HG03097 (cell line): ENCODE data around the gene TLR8.
"Not testable (repeated sequence)": the region's sequence is repeated elsewhere in the genome, so short reads cannot be mapped to it uniquely, and the experiment has no call there.

Experiments used
- ATAC-seq: cut with Tn5 transposase; IDR thresholded peaks from one replicate; pipeline ENCODE4 v1.9.1; 2021; ENCODE audit not compliant: unreplicated experiment, low FRiP score

The TLR8 gene

DNA sequence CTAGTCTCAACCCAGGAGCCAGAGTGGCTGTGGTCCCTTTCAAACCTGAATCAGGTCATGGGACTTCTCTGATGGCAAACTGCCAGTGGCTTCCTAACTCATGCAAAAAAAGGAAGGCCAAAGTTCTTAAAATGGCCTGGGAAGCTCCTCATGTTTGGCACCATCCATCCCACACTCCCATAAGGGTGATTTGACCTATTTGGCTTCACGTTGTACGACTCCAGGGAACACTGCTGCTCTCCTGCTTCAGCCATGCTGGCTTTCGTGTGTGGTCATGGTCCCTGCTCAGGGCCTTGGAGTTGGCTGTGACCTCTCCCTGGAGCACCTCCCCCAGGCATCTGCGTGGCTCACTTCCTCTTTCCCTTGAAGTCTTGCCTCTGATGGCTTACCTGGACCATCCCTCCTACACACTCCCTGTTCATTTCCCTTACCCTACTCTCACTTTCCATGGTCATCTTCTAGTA lies 55.7 kb downstream of the TLR8 start:
- no peak for ATAC-seq

DNA sequence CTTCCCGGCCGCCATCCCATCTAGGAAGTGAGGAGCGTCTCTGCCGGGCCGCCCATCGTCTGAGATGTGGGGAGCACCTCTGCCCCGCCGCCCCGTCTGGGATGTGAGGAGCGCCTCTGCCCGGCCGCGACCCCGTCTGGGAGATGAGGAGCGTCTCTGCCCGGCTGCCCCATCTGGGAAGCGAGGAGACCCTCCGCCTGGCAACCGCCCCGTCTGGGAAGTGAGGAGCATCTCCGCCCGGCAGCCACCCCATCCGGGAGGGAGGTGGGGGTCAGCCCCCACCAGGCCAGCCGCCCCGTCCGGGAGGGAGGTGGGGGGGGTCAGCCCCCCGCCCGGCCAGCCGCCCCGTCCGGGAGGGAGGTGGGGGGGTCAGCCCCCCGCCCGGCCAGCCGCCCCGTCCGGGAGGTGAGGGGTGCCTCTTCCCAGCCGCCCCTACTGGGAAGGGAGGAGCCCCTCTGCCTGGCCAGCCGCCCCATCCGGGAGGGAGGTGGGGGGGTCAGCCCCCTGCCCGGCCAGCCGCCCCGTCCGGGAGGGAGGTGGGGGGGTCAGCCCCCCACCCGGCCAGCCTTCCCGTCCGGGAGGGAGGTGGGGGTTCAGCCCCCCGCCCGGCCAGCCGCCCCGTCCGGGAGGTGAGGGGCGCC lies 56.9 kb downstream of the TLR8 start:
- not testable (repeated sequence) for ATAC-seq

DNA sequence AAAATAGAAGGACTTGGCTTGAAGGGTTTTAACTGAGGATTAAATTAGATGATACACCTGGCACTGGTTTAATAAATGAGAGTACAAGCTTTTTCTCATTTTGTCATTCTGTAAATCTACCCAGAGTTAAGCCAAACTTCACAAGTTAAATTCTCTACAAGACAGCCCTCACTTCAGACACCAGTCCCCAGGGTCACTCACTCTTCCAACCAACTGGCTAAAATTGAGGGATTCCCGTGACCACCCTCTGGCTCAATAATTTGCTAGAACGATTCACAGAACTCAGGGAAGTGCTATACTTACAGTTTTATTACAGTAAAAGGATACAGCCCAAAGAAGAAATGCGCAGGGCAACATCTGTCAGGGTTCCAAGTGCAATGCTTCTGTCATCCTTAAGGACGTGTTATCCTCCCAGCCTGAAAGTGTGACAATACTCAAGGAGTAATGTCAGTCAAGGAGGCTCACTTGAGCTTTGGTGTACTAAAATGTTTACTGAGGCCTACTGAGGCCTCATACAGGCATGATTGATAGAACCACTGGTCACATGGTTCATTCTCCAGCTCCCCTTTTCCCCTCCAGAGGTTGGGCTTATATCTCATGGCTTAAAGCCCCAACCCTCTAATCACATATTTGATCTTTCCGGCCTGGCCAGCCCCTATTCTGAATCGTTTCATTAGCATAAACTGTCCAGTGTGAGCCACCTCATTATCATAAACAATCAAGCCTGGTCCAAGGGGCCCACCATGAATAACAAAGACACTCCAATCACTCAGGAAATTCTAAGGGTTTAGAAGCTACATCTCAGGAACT lies 58.9 kb downstream of the TLR8 start:
- no peak for ATAC-seq

DNA sequence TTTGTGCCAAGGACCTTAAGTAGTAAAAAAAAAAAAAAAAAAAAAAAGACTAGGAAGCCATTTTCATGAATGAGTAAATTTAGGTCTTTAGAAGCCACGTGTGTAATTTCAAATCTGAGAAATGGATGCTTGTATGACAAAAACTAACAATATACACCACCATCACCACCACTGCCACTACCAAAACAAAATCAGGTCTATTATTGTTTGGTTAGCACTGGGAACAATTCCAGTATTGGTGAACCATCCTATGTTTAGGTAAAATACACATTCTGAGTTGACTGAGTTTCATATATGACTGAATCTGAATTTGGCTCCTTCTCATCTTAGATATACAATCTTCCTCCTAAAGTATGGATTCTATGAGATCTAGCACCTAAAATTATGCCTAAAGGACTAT lies 59.7 kb downstream of the TLR8 start:
- no peak for ATAC-seq

DNA sequence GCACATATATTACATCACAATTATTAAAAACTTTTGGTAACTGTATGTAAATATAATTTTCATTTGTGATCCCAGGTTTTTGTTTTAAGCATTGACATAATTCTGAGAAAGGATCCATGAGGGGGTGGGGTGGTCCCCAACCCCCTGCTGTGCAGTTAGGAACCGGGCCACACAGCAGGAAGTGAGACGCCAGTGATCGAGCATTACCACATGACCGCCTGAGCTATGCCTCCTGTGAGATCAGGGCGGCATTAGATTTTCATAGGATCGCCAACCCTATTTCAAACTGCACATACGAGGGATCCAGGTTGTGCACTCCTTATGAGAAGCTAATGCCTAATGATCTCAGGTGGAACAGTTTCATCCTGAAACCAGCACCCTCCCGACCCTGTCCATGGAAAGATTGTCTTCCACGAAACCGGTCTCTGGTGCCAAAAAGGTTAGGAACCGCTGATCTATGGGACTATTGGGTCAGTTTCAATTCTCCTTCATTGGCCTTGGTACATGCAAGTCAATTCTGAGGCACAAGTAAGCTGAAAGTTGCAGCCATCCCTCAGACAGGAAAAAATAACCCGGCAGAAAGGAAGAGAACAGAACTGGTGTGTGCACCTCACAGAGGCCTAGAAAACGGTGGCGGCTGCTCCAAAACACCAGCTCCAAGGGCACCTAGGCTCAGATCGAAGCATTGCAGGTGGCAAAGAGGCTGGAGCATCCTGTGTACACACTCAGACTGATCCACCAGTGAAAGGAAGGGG lies 61.5 kb downstream of the TLR8 start:
- no peak for ATAC-seq

DNA sequence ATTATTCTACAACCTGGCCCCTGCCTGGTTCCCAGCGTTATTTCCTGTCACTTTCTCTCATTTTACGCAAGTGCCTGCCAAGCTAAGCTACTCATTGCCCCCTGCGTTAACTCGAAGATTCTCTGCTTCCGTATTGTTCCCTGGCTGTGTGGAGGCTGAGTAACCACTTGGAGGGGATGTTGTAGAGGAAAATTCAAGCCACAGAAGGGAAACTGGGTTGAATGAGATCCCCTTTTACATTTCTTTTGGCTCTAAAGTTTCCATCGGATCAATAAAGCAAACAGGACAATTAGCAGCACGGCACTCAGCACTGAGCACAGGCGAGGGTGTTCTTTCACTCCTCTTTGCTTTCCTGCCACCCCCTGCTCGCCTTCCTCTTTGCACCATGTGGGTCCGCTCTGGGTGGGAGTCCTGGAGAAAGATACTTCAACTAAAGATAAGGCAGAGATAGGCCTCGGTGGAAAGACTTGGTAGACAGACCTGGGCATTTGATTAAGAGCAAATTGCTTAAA lies 64.3 kb downstream of the TLR8 start:
- ATAC-seq: no peak

DNA sequence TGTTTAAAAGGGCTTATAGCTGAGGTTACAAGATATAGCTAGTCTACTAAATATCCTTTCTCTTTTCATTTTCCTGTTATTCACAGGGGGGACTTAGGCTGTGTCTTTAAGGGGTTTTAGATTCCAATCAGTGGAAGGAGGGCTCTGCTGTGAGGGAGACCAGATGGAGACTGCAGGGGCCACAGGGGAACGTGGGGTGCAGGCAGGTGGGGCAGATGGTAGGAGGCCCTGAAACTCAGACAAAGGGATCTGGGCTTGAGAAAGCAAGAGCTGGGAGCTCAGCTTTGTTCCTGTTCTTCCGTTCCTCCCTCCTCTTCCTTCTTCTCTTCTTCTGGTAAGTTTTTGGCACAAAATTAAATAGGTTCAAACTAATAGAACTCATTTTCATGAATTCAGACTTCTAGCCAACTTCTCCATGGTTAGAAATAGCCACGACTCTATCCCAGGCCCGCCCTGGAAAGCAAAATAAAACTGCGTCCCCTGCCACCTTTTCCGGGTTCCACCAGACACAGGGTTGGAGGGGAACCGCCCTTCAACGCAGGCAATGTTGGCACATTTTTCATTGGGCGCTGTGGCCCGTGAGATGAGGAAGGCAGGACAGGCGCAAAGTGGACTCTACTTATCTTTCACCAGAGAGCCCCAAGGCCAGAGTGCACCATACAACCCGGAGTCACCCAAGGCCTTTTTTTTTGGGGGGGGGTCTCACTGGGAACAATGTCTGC lies 65.0 kb downstream of the TLR8 start:
- ATAC-seq: no peak

DNA sequence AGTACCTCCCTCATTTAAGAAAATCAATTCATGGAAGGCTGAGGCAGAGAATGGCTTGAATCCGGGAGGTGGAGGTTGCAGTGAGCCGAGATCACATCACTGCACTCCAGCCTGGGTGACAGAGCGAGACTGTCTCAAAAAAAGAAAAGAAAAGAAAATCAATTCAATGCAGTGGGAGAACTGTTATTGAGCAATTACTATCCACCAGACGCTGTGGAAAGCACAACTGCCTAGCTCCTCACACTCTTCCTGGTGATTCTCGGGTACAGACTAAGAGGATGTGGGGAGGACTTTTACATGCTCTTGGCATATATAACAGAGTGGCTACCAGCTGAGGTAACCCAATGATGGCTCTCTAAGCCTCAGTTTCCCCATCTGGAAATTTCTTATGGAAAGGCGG lies 65.8 kb downstream of the TLR8 start:
- no peak for ATAC-seq
